HG03135 (cell line): ENCODE results near the gene C8A.
A peak's percentile ranks its signal among the peaks of the same experiment; 100 is the strongest.

ENCODE experiments used
- ATAC-seq: cut with Tn5 transposase; IDR thresholded peaks from one replicate; pipeline ENCODE4 v1.9.1; 2021; ENCODE audit warnings: mild to moderate bottlenecking, moderate library complexity; ENCODE audit not compliant: unreplicated experiment

C8A gene

DNA sequence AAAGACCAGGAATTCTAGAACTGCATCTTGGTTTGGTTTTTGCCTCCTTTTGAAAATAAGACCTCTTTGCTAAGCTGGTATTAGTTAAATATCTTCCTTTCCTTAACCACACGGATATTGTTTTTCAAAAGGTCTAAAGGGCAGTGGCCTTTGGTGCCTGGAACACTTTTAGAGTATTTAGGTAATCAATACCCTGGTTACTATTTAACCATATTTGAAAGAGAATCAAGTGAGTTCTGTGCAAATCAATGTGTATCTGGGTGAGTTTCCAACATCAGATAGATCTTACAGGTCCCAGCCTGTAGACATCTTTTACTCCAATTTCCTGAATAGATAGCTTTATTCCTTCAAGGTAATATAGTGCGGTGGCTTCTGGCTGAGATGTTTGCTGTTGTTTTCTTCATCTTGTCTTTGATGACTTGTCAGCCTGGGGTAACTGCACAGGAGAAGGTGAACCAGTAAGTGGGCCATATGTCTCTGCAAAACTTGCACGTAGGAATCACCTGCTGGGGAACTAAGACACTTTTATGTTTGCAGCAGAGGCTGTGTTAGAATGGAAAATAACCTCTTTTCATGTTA is at the start of gene C8A:
TSS of gene C8A (plus strand) at position 277 of the 579 bp plus-strand sequence. CDS start at position 382, 105 bp downstream.
- ATAC-seq, result no peak

DNA sequence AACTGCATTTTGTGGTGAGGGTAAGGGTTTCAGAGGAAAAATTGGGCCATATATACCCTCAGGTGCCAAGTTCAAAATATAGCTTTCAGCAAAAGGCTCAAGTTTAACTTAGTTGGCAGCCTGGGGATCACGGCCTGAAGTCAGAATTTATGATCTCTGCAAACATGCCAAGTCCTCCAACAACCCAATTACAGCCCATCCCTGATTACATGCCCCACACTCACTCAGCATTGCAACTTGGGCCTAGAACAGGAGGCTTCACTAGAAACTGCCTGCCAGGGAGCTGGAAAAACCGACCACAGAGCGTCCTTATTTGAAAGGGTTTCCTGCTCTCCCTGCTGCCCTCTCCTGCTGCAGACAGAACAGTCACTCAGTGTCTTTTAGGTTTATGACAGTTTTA is 47.8 kb upstream of the C8A start:
- no peak for ATAC-seq

DNA sequence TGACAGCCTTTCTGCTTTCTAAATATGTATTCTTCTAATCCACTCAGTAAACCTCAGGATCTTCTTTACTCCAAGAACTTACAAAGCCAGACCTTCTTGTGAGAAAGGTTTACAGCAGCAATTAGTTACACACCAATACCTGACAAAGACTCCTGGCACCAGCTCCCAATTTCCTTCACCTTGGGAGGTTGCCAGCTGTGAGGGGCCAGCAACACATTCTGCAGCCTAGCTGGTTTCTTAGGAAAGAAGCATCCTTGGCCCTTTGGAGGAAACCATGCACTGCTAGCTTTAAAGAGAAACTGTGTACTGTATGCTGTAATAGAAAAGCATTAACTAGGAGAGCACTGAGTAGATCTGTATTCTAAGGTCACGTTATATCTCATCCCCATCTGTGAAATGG is 46.2 kb upstream of the C8A start:
- no peak for ATAC-seq

DNA sequence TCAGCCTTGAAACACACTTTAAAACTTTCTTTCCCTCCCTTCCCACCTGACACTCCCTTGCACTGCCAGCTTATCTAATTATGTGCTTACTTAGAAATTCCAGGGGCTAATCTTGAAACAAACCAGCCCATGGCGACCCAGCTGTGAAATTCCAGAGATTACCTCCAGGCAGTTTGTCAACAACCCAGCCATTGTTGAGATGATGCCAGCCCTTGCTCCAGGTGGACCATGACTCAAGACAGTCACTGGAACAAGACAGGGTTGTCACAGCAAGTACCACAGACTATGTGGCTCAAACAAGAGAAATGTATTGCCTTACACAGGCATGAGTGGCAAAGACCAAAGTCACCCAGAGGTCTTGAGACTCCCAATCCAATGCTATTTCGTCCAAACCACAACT is 43.3 kb upstream of the C8A start:
- ATAC-seq, result no peak

DNA sequence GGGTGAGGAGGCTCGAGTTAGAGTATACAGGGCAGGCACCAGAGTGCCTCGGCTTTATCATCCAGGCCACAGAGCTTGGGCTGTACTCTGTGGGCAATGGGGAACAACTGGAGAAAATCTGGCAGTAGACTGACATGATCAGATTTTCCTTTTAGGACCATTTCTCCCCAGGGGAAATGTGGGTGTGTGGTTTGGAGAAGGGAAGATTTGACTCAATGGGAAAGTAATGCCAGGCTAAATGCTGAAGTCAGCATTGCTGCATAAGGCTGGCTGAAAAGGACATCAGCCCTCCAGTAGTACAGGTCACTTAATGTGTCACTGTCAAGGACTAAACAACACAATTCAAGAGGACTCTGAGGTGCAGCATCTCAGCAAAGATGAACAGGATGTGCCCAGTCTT is 40.4 kb upstream of the C8A start:
- no peak for ATAC-seq

DNA sequence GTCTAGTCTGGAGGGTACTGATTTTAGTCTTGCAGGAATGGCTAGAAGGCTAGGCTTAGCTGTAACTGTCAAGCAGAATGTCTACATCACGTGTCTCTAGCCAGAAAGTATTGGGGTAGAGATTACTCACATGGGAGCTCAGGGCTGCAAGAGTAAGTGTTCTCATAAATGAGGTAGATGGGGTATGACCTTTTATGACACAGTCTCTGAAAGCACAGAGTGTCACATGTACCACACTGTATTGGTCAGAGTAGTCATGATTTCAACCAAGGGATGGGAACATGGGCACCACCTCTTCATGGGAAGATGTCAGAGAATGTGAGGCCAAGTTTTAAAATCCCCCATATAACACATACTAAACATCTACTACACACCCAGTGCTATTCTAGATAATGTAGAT is 38.3 kb upstream of the C8A start:
- ATAC-seq, result no peak

DNA sequence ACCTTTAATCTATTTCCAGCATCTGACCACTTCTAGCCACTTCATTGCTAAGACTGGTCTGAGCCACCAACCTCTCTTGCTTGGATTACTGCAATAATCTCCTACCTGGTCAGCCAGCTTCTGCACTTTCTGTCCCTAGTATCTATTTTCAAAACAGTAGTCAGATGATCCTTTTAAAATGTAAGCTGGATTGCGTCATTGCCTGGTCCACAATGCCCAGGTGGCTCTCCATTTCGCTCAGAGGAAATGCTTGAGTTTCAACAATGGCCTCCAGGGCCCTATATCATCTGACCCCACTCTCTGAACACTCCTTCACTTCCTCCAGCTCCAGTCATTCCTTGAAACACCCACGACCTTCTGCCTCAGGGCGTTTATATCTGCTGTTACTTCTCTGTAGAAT is 37.7 kb upstream of the C8A start:
- ATAC-seq, result no peak

DNA sequence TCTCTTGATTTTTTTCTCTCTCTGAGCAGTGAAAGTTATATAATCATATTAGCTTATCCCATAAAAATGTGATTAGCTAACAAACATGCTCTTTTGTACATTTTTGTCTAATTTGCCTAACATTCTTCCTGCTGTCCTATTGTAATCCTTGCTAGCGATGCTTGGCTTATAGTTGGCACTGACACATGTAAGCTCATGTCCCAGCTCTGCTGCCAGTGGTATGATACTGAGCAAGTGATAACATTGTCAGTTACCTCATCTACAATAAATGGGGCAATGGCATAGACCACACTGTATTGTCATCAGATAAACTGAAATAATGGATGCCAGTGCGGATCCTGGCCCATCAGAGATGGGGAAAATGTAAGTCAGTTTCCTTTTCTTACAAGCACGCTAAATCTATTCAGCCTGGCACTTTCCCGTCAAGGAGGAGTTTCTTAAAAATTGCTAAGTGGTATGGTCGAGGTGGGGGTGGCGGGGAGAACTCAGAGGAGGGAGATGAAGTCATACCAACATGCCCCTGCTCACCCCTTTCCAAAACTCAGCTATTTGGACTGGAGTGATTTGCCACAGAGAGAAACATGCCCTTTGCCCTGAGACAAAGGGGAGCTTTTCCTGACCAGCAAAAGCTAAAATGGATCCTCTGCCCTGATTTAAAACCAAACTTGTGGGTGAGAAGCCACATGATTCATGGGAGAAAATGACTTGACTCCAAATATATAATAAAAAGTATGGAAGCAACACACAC is 36.7 kb upstream of the C8A start:
- ATAC-seq, result no peak

DNA sequence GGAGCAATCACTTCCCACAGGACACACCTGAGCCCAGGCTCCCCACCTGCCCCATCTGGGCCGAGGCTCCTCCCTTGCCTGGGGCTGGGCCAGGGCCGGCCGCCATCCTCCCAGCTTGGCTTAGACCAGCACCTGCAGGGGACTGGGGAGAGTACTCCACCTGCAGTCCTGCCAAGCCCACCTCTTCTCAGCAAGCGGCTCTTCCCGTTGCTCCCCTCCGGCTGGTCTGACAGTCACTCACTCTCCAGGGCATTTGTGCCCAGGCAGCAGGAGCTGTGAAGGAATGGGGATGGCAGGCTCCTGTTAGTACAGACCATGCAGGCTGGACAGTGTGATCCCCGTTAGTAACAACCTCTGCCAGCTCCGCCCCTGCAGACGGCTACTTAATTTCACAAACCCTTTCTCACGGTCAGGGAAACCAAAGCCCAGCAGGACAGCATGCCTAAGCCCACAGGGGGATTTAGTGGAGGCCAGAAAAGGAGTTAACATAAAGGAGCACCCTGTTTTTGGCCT is 35.2 kb upstream of the C8A start, which contains the start of gene FYB2:
TSS of gene FYB2 (minus strand) at position 18 of the 513 bp plus-strand sequence. CDS start 114 bp downstream, outside the sequence.
- no peak for ATAC-seq

DNA sequence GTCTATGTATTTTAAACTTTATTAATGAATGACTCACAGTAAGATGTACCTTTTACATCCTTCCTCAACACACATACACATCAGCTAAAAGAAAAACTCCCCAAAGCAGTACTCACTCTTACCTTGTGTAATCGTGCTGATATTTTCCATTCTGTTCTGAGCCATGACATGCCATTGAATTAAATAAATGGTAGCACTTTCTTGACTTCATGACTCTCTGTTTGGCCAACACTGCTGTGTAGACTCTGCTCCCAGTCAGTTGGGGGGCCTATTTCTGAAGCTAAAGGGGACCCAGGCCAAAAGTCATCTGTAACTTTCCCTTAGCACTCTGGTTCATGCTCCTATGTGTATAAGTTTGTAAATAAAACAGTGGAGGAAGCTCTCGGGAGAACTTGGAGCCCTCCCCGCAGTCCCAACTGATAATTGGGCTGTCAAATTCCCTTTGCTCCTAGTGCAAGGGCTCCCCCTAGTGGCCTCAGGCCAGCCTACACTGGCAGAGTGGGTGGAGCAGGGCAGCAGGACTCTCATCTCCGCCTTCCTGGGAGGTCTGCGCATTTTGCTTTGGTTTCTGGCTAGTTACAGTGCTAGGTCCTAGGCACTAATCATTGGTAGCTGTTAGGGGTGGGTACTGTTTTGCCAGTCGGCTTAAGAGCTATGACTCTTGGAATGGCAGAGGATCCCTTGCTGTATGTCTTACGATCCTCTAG is 33.7 kb upstream of the C8A start:
- peak; percentile 87 for ATAC-seq

DNA sequence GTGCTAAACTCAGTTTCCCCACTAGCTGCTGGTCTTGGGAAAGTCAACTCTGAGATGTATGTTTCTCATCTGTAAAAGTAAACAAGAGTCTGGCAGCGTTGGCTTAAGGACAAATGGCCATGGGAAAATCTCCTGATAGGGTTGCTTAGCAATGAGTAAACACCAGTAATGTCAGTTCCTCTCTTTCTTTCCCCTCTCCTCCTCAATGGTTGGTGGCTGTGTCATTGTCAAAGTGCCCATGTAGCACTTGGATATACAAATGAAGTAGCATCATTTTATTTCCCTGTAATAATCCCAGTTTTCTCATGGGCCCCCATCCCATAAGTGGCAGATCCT is 33.2 kb upstream of the C8A start:
- ATAC-seq, result no peak

DNA sequence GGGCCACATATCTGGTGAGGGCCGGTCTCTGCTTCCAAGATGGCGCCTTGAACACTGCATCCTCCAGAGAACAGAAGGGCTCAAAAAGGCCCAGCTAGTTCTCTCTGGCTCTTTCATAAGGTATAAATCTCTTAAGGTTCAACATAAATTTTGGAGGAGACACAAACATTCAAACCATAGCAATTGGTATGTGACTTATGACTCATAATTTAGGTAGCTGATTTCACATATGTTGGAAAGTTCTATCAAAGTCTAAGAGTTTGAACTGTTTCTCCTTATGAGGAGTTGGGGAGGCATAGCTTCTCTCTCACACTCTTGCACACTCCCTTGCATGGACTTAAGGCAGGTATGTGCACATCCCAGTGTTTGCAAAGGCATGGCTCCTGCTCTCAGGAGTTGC is 30.3 kb upstream of the C8A start:
- ATAC-seq, result no peak

DNA sequence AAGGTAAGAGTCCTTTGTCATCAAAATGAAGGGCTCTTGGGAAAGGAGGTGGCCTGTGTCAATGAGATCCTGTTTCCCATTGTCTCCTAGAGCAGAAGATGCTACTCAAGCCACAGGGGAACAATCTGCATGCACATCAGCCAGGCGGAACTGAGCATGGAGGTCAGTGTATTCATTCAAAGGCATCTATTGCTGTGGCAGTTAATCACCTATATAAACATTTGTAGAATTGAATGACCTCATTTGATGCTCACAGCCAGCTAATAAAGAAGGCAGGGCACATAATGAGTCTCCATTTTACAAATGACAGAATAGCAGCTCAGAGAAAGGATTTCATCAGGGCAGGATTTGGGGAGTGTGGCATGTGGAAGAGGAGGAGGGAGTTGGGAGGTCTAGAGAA is 29.7 kb upstream of the C8A start:
- ATAC-seq, result no peak

DNA sequence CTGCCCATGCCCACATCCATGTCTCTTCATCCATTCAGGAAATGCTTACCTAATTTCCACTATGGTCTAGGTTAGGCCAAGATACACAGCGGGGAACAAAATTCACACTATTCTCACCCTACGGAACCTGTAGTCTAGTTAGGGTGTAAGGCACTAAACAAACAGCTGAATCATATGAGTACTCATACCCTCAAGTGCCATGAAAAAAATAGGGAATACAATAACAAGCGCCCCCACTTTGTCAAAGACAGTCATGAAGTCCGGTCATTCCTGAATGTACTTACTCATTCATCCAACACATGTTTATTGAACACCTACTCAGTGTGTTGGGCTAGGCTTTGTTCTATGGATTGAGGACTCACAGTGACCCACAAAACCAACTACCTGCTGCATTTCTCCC is 29.2 kb upstream of the C8A start:
- ATAC-seq, result no peak

DNA sequence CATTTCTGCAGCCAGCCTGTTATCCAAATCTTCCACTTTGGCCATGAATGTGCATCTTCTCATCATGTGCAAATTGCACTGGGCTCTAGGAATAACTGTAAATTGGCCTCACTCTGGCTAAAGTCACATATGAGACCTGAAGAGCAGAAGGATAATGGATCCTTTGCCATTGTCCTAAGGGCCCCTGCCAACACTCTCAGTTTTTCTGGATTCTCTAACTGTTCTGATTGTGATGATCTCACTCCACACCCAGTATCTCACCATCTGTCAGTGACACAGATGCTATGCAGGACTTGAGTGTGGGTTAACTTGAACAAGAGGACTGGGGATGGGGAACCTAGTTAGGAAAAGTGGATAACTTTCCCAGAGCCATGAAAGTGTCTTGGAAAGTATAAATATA is 26.9 kb upstream of the C8A start:
- ATAC-seq, result no peak

DNA sequence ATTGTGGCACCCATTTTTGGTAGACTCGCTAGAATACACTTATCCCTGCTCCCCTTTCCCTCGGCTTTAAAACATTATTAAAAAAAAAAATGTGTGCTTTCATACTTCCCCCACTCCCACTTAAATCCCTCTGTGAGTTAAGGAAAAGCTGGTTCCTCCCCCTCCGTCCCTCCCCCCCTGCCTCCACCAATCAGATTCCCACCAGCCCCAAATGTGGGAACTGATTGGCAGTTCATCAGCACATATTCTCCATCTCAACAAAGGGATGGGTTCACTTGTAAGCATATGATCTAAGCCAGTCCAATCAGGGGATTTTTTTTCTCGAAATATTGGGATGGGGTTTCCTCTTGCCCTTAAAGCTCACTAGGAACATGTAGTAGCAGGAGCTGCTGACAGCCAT is 24.5 kb upstream of the C8A start:
- ATAC-seq, result no peak

DNA sequence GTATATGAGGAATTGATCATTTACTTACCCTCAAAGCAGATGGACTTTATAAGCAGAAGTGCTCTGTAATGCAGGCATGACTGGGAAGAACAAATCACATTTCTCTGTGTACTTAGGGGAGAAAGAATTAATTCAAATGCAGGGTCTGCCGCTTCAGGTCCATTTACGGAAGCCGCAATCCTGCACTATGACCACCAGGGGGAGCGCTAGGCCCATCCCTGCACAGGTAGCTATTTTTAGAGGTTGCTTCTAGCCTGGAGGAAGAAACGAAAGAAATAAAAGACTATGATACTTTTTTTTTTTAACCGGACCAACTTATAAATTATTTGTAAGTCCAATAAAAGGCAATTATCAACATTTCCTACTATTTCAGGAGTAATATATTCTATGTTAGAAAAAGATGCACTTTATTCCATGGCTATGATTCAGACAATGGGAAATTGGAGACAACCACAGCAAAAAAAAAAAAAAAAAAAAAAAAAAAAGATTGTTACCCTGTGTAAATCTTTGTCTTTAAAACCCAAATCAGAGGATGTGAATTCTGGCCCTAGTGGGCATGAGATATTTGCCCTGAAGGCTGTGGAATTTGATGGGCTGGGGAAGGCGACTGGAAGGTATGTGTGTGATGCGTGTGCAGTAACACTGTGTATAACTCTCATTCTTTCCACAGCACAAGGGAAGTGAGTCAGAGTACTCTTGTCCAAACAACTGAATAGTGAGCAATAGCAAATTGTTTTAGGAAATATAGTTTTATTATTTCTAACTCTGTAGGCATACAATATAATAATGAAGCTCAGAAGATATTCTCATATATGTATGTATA is 22.5 kb upstream of the C8A start:
- peak; percentile 74 for ATAC-seq

DNA sequence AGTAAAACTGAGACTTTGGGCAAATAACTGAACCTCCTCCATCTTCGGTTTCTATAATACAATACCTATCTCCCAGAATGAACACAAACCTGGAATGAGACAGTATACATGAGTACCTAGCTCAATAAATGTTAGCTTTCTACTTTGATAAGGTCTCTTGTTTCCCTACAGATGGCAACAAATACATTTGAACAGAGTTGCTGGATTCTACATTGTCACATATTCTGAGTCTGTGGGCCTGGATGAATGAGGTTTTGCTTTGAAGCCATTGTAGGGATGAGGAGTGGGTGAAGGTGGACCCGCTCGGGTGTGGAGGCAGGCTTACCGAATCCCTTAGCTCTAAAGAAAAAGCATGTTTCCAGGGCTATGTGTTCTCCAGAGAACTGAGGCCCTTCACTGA is 21.5 kb upstream of the C8A start:
- no peak for ATAC-seq

DNA sequence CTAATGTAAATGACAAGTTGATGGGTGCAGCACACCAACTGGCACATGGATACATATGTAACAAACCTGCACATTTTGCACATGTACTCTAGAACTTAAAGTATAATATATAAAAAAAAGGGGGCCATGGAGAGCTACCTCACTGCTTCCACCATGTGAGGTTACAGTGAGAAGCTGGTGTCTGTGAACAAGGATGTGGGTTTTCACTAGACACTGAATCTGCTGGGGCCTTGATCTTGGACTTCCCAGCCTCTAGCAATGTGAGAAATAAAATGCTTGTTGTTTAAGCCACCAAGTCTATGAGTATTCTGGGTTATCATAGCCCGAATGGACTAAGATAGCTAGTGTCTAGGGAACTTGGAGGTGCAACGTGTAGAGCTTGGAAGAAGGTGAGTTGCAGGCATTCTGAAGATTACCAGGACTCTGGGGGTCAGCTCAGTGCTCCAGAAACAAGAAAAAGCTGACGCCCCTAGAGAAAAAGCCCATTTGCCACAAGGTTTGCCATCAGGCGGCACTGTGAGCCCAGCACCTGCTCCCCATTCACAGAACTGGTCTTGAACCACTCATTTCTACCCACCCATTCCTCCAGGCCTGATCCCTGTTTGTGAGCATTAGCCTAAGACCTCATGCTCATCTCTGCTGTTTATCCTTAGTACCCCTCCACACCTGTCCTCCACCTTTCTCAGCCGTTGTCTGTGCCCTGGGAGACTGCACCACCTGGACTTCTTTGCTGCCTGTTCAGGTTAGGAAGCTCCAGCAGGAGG is 20.3 kb upstream of the C8A start:
- ATAC-seq, result no peak

DNA sequence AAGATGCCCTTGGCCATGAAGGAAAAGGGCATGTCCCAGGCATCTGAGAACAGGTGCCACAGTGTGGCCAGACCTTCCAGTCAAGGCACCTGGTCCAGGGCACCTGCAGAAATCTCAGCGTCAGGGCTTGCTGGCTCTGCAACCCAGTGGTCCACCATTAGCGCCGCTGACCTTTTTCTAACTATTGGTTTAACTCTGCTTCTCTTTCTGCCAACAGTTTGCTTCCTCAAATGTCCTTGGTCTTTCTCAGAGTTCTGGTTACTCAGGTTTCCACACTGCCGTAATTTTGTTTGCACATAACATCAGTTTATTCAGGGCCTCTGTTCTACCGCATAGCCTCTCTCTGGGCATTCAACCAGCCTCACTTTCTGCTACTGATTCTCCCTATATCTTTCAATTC is 18.9 kb upstream of the C8A start:
- ATAC-seq, result no peak
